SKM-1 (cell line): ENCODE results near the gene USP24.

ENCODE experiments used
- DNase-seq: peaks from one replicate; lab custom pipeline; 2025; ENCODE audit not compliant: unreplicated experiment; lab: John Stamatoyannopoulos, UW

USP24 gene

GRCh38 chr1:55159571-55159970, 55.6 kb downstream of the USP24 start:
- DNase-seq = no peak

- no peak for DNase-seq
Measured at GRCh38 chr1:55156608-55157007, 58.6 kb downstream of the USP24 start.

GRCh38 chr1:55156093-55156492, 59.1 kb downstream of the USP24 start:
- no peak for DNase-seq

- DNase-seq = no peak
Measured at GRCh38 chr1:55155522-55155921, 59.6 kb downstream of the USP24 start.

GRCh38 chr1:55154616-55155015, 60.5 kb downstream of the USP24 start:
- no peak for DNase-seq

GRCh38 chr1:55153031-55153430, 62.1 kb downstream of the USP24 start:
- DNase-seq = no peak

GRCh38 chr1:55150880-55151588, 64.1 kb downstream of the USP24 start:
- DNase-seq = no peak

GRCh38 chr1:55148676-55149075, 66.5 kb downstream of the USP24 start:
- DNase-seq = no peak

GRCh38 chr1:55147524-55147923, 67.6 kb downstream of the USP24 start:
- DNase-seq = no peak

GRCh38 chr1:55146781-55147180, 68.4 kb downstream of the USP24 start:
- no peak for DNase-seq

- no peak for DNase-seq
Measured at GRCh38 chr1:55144886-55145285, 70.3 kb downstream of the USP24 start.

- no peak for DNase-seq
Measured at GRCh38 chr1:55143684-55144083, 71.5 kb downstream of the USP24 start.

GRCh38 chr1:55141295-55141893, 73.8 kb downstream of the USP24 start:
- DNase-seq = no peak

- DNase-seq = peak; percentile 77
Measured at GRCh38 chr1:55140546-55140983, 74.6 kb downstream of the USP24 start.

GRCh38 chr1:55140137-55140536, 75.0 kb downstream of the USP24 start:
- no peak for DNase-seq

- DNase-seq = no peak
Measured at GRCh38 chr1:55138823-55139222, 76.3 kb downstream of the USP24 start.

GRCh38 chr1:55134152-55134808, 80.9 kb downstream of the USP24 start:
- no peak for DNase-seq

GRCh38 chr1:55131801-55132200, 83.4 kb downstream of the USP24 start:
- DNase-seq = no peak

- no peak for DNase-seq
Measured at GRCh38 chr1:55131218-55131617, 83.9 kb downstream of the USP24 start.

GRCh38 chr1:55129194-55129728, 85.9 kb downstream of the USP24 start:
- no peak for DNase-seq

GRCh38 chr1:55128418-55128995, 86.7 kb downstream of the USP24 start:
- DNase-seq = no peak
